Endothelial cell of umbilical vein (primary cell): ENCODE data around the gene S100A11. TPM values are rescaled to one million over a fixed set of nuclear protein-coding genes. Genes with fewer than 3 reads are reported as not detected.

Source experiments
- BruUV-seq: library from RNA; stranded (reverse); fragments of 400-500 nt; replicated peaks from 2 replicates; lab custom pipeline; 2021; lab: Mats Ljungman, UMichigan
- CTCF ChIA-PET: fragments of 300-600, 350-600 bp; sonication (Branson Sonifier 250); formaldehyde crosslinking; loops from one replicate; lab custom pipeline; 2021; ENCODE audit warnings: antibody characterized with exemption, inconsistent platforms; lab: Charles Lee
- POLR2A ChIA-PET: fragments of 300-600, 350-600 bp; sonication (Branson Sonifier 250); formaldehyde crosslinking; loops from one replicate; lab custom pipeline; 2021; ENCODE audit warnings: antibody characterized with exemption, inconsistent platforms; lab: Charles Lee
- DNase-seq: peaks from one replicate; pipeline ENCODE4 v3.0.0-alpha.2; 2011; ENCODE audit warnings: low read depth, low spot score
- FAIRE-seq: peaks from 2 replicates; lab custom pipeline; 2011; peaks lifted over from hg19 to GRCh38; lab: Jason Lieb, UNC
- H2AFZ ChIP-seq: 2 replicates; pipeline ENCODE4 v1.6.0; 2012; ENCODE audit warnings: low read depth, low read length, control low read depth, inconsistent platforms
- H3K27ac ChIP-seq: 2 replicates; pipeline ENCODE4 v1.5.1; 2011; ENCODE audit warnings: low read depth, mild to moderate bottlenecking, control low read depth, low read length, moderate library complexity; ENCODE audit not compliant: insufficient read depth
- H3K27me3 ChIP-seq, 2 experiments: 2 replicates each; pipeline versions ENCODE4 v1.6.0 to v1.6.1; 2011; ENCODE audit warnings: low read length in 2 of 2, mixed read lengths in 1 of 2; ENCODE audit not compliant: control insufficient read depth in 2 of 2, insufficient read depth in 2 of 2
- H3K36me3 ChIP-seq, 2 experiments: 2 replicates in 1 of 2; 3 replicates in 1 of 2; pipeline ENCODE4 v1.5.1; 2011; ENCODE audit warnings: low read length in 2 of 2, mild to moderate bottlenecking in 1 of 2, moderate library complexity in 1 of 2; ENCODE audit not compliant: control insufficient read depth in 2 of 2, insufficient read depth in 2 of 2; ENCODE audit errors: extremely low read depth in 1 of 2
- H3K4me1 ChIP-seq: 3 replicates; pipeline ENCODE4 v1.5.1; 2011; ENCODE audit warnings: mild to moderate bottlenecking, low read length; ENCODE audit not compliant: control insufficient read depth, insufficient read depth; ENCODE audit errors: extremely low read depth
- H3K4me2 ChIP-seq: 2 replicates; pipeline ENCODE4 v1.6.1; 2011; ENCODE audit warnings: low read length, control low read depth, mixed read lengths; ENCODE audit not compliant: insufficient read depth
- H3K4me3 ChIP-seq, 3 experiments: fragments of 200-600 bp in 1 of 3; sonication (generic), shearing (Covaris generic) in 1 of 3; replicated peaks in 1 of 3; 2 replicates each; pipeline ENCODE4 v1.5.1; 2011 to 2016; ENCODE audit warnings: control low read depth in 3 of 3, low read length in 3 of 3, mild to moderate bottlenecking in 2 of 3, inconsistent platforms in 1 of 3, low read depth in 1 of 3, moderate library complexity in 1 of 3; ENCODE audit not compliant: insufficient read depth in 1 of 3
- H3K79me2 ChIP-seq: 2 replicates; pipeline ENCODE4 v1.6.0; 2012; ENCODE audit warnings: low read length, inconsistent platforms; ENCODE audit not compliant: control insufficient read depth, insufficient read depth
- H3K9ac ChIP-seq: replicated peaks from 2 replicates; pipeline ENCODE3; 2011; ENCODE audit warnings: low read length, control low read depth; ENCODE audit not compliant: insufficient read depth; ENCODE audit errors: extremely low read depth
- H3K9me1 ChIP-seq: replicated peaks from 3 replicates; pipeline ENCODE4 v1.6.0; 2011; ENCODE audit warnings: mild to moderate bottlenecking, low read length; ENCODE audit not compliant: control insufficient read depth, insufficient read depth; ENCODE audit errors: extremely low read depth
- H3K9me3 ChIP-seq: replicated peaks from 2 replicates; pipeline ENCODE4 v1.5.1; 2012; ENCODE audit warnings: low read length, inconsistent platforms; ENCODE audit not compliant: control insufficient read depth, insufficient read depth
- H4K20me1 ChIP-seq: replicated peaks from 2 replicates; pipeline ENCODE3; 2011; ENCODE audit warnings: mild to moderate bottlenecking, low read length; ENCODE audit not compliant: control insufficient read depth, insufficient read depth; ENCODE audit errors: extremely low read depth
- CTCF ChIP-seq, 2 donors: IDR thresholded peaks; 1 replicate in 1 of 2; 2 replicates in 1 of 2; pipeline ENCODE4 v1.5.1; 2011; ENCODE audit warnings: low read length in 2 of 2, mild to moderate bottlenecking in 2 of 2, moderate library complexity in 2 of 2, control low read depth in 1 of 2, inconsistent platforms in 1 of 2, low read depth in 1 of 2; ENCODE audit not compliant: insufficient read depth in 1 of 2; ENCODE audit errors: extremely low read depth in 1 of 2
- EZH2 ChIP-seq: IDR thresholded peaks from 2 replicates; pipeline ENCODE4 v1.6.1; 2012; ENCODE audit warnings: borderline replicate concordance, low read depth, mild to moderate bottlenecking, moderate library complexity, low read length, inconsistent platforms; ENCODE audit not compliant: severe bottlenecking
- GATA2 ChIP-seq: IDR thresholded peaks from 2 replicates; pipeline ENCODE4 v1.7.0; 2011; ENCODE audit warnings: low read depth, mild to moderate bottlenecking, moderate library complexity, mixed read lengths, low read length; ENCODE audit not compliant: insufficient read length, insufficient read depth
- MAX ChIP-seq: IDR thresholded peaks from 2 replicates; pipeline ENCODE4 v1.6.1; 2011; ENCODE audit not compliant: insufficient read depth, insufficient read length
- POLR2AphosphoS5 ChIP-seq: IDR thresholded peaks from 2 replicates; pipeline ENCODE4 v1.6.1; 2012; ENCODE audit warnings: low read depth, mild to moderate bottlenecking, control low read depth, low read length, moderate library complexity; ENCODE audit not compliant: insufficient read depth
- dilution Hi-C: fragments of 300-500 bp; cut with MboI; formaldehyde crosslinking; loops from one replicate; pipeline ENCODE4 v1.15.0; 2019; ENCODE audit warnings: low sequenced_read_pairs; ENCODE audit not compliant: extremely low pct_ligation_motif_present
- intact Hi-C: fragments of 100-400 bp; cut with micrococcal nuclease; formaldehyde crosslinking; loops from one replicate; pipeline ENCODE4 v1.10.0; 2022
- polyA plus RNA-seq, 4 experiments: library from polyadenylated mRNA; depleted of rRNA in 3 of 4; stranded (reverse) in 3 of 4; unstranded in 1 of 4; fragments of >200 nt; gene quantifications; 2 replicates each; pipeline versions ENCODE4 v1.2.1 to v1.2.3, GENCODE V29; 2011 to 2012; ENCODE audit warnings: missing spikeins in 1 of 4
- total RNA-seq: library from RNA; stranded (reverse); gene quantifications from 2 replicates; pipeline ENCODE4 v1.2.3, GENCODE V29; 2021

Gene S100A11
- total and polyA plus RNA-seq, 2 donors (not counting 3 experiments of a cell fraction or from before 2014, with no cell fraction given), result 497 to 505 TPM

- CTCF ChIA-PET, result interaction anchor here (0.6 to 5.1 kb wide), 14 partner anchors 12 to 405 kb away, joined by 3 to 88 read pairs (median 4); no protein-coding TSS in a partner anchor
- no peak overlapping the region for H2AFZ ChIP-seq
- intact Hi-C loops, result loop anchor here (2.0 to 5.0 kb wide), 2 partner anchors 54 to 387 kb away; no protein-coding TSS in a partner anchor
- H3K4me1 ChIP-seq, result peaks cover 3% of the 10 kb centered on the region
- DNase-seq (no peak), FAIRE-seq (no peak)
- no peaks in the 10 kb centered on the region for H4K20me1 ChIP-seq
- H3K79me2 ChIP-seq, result no peaks in the 10 kb centered on the region
- no peak overlapping the region for H3K4me3 ChIP-seq
- peaks cover 18 to 59% of the 10 kb centered on the region in 2 experiments for H3K27me3 ChIP-seq
- dilution Hi-C loops, result no loop called here
- no peak overlapping the region for H3K27ac ChIP-seq
- POLR2A ChIA-PET, result no interaction called here
- no peak for TF ChIP-seq MAX
- no peak for TF ChIP-seq GATA2
- H3K36me3 ChIP-seq, result no peaks in the 10 kb centered on the region
- H3K9me1 ChIP-seq, result no peaks in the 10 kb centered on the region
- H3K4me2 ChIP-seq, result no peak overlapping the region
- H3K9ac ChIP-seq, result no peak overlapping the region
- no peaks in the 10 kb centered on the region for H3K9me3 ChIP-seq
- BruUV-seq, result no TSS peak
These were observed 16.6 kb upstream of the S100A11 start for GRCh38 chr1:152053375-152053774.

- H3K4me1 ChIP-seq, result peaks cover 10% of the 10 kb centered on the region
- ChIA-PET POLR2A (no interaction called here), CTCF (interaction anchor here (1.1 to 5.1 kb wide), 11 partner anchors 12 to 406 kb away, joined by 3 to 88 read pairs (median 4); no protein-coding TSS in a partner anchor)
- BruUV-seq, result no TSS peak
- no peak overlapping the region for H3K9ac ChIP-seq
- intact Hi-C loops, result loop anchor here (1.0 to 5.0 kb wide), 5 partner anchors 55 to 406 kb away; no protein-coding TSS in a partner anchor
- dilution Hi-C loops, result no loop called here
- no peak overlapping the region for H3K4me3 ChIP-seq
- no peaks in the 10 kb centered on the region for H3K36me3 ChIP-seq
- no peak overlapping the region for H3K27ac ChIP-seq
- H3K4me2 ChIP-seq, result no peak overlapping the region
- no peak overlapping the region for H2AFZ ChIP-seq
- no peaks in the 10 kb centered on the region for H3K9me3 ChIP-seq
- no peaks in the 10 kb centered on the region for H3K79me2 ChIP-seq
- TF ChIP-seq MAX (no peak), GATA2 (no peak), POLR2AphosphoS5 (no peak), CTCF (IDR thresholded peaks at IDR 0.05; ENCODE audit: extremely low read depth in 1 of 2, insufficient read depth in 1 of 2, low read depth in 1 of 2, low read length in 2 of 2) (peak; percentile 77 to 93), EZH2 (no peak)
- peaks cover 15 to 52% of the 10 kb centered on the region in 2 experiments for H3K27me3 ChIP-seq
- DNase-seq (peak; percentile 65), FAIRE-seq (peak; percentile 89)
- H3K9me1 ChIP-seq, result no peaks in the 10 kb centered on the region
- H4K20me1 ChIP-seq, result no peaks in the 10 kb centered on the region
These were observed 15.8 kb upstream of the S100A11 start for GRCh38 chr1:152052606-152053005.
